Measurements from ENCODE around the gene BOLA3. TPM values are rescaled to one million over a fixed set of nuclear protein-coding genes. Genes with fewer than 3 reads are reported as not detected.

The BOLA3 gene
- total RNA-seq, 1 experiment from 2014 or later = 79.7 TPM

- Histone ChIP-seq H3K4me1 (no peaks in the 10 kb centered on the region), H3K27me3 (replicated peaks; ENCODE audit: control insufficient read depth, insufficient read depth, low read length) (no peaks in the 10 kb centered on the region), H3K9me3 (no peaks in the 10 kb centered on the region), H3K36me3 (ENCODE audit: control insufficient read depth, insufficient read depth, low read length) (peaks cover 5% of the 10 kb centered on the region), H3K4me3 (ENCODE audit: low read depth, low read length) (no peak overlapping the region)
- Mint-ChIP-seq H3K9me3 (ENCODE audit: unreplicated experiment) (no peaks in the 10 kb centered on the region), H3K27me3 (ENCODE audit: insufficient read depth, unreplicated experiment) (no peaks in the 10 kb centered on the region), H3K27ac (ENCODE audit: unreplicated experiment) (no peak overlapping the region), H3K4me3 (ENCODE audit: unreplicated experiment) (no peak overlapping the region), H3K4me1 (ENCODE audit: low read depth, unreplicated experiment) (no peaks in the 10 kb centered on the region), H3K36me3 (ENCODE audit: insufficient read depth, unreplicated experiment) (peaks cover 80% of the 10 kb centered on the region)
- no peak for DNase-seq
- no peak for TF ChIP-seq CTCF (IDR thresholded peaks at IDR 0.05; ENCODE audit: insufficient read depth in 1 of 2, low read depth in 1 of 2, low read length in 1 of 2, severe bottlenecking in 1 of 2, unreplicated experiment in 1 of 2)
- intact Hi-C loops (cut with micrococcal nuclease; ENCODE audit: unreplicated experiment) = no loop called here
- no TSS peak for BruUV-seq (replicated peaks)
- POLR2A ChIA-PET = no interaction called here
- CTCF ChIA-PET = no interaction called here
Measured at GRCh38 chr2:74099835-74100234, 47.9 kb downstream of the BOLA3 start.

- POLR2A ChIA-PET = no interaction called here
- Mint-ChIP-seq H3K4me1 (ENCODE audit: low read depth, unreplicated experiment) (no peaks in the 10 kb centered on the region), H3K36me3 (ENCODE audit: insufficient read depth, unreplicated experiment) (peaks cover 80% of the 10 kb centered on the region)
Measured at GRCh38 chr2:74099271-74099670, 48.4 kb downstream of the BOLA3 start.

GRCh38 chr2:74097574-74097973 is 50.1 kb downstream of the BOLA3 start:
- H3K36me3 Mint-ChIP-seq (ENCODE audit: insufficient read depth, unreplicated experiment) = peaks cover 73% of the 10 kb centered on the region
- H3K36me3 ChIP-seq (ENCODE audit: control insufficient read depth, insufficient read depth, low read length) = peaks cover 7% of the 10 kb centered on the region
- BruUV-seq (replicated peaks) = no TSS peak

More at GRCh38 chr2:74099271-74099670, 48.4 kb downstream of the BOLA3 start:
- H3K9me3 Mint-ChIP-seq (ENCODE audit: unreplicated experiment) = no peaks in the 10 kb centered on the region
- intact Hi-C loops (cut with micrococcal nuclease; ENCODE audit: unreplicated experiment) = no loop called here
- no peak for DNase-seq
- H3K27me3 Mint-ChIP-seq (ENCODE audit: insufficient read depth, unreplicated experiment) = no peaks in the 10 kb centered on the region
- no peaks in the 10 kb centered on the region for H3K9me3 ChIP-seq
- no peak overlapping the region for H3K27ac Mint-ChIP-seq (ENCODE audit: unreplicated experiment)
- peaks cover 5% of the 10 kb centered on the region for H3K36me3 ChIP-seq (ENCODE audit: control insufficient read depth, insufficient read depth, low read length)
- H3K4me3 ChIP-seq (ENCODE audit: low read depth, low read length) = no peak overlapping the region
- BruUV-seq (replicated peaks) = no TSS peak
- no peaks in the 10 kb centered on the region for H3K27me3 ChIP-seq (replicated peaks; ENCODE audit: control insufficient read depth, insufficient read depth, low read length)
- H3K4me1 ChIP-seq = no peaks in the 10 kb centered on the region
- no peak for TF ChIP-seq CTCF (IDR thresholded peaks at IDR 0.05; ENCODE audit: insufficient read depth in 1 of 2, low read depth in 1 of 2, low read length in 1 of 2, severe bottlenecking in 1 of 2, unreplicated experiment in 1 of 2)
- CTCF ChIA-PET = no interaction called here
- H3K4me3 Mint-ChIP-seq (ENCODE audit: unreplicated experiment) = no peak overlapping the region

More at GRCh38 chr2:74097574-74097973, 50.1 kb downstream of the BOLA3 start:
- intact Hi-C loops (cut with micrococcal nuclease; ENCODE audit: unreplicated experiment) = no loop called here
- H3K9me3 ChIP-seq = no peaks in the 10 kb centered on the region
- H3K9me3 Mint-ChIP-seq (ENCODE audit: unreplicated experiment) = no peaks in the 10 kb centered on the region
- ChIA-PET CTCF (no interaction called here), POLR2A (no interaction called here)
- no peak overlapping the region for H3K4me3 ChIP-seq (ENCODE audit: low read depth, low read length)
- H3K4me3 Mint-ChIP-seq (ENCODE audit: unreplicated experiment) = no peak overlapping the region
- H3K4me1 Mint-ChIP-seq (ENCODE audit: low read depth, unreplicated experiment) = no peaks in the 10 kb centered on the region
- H3K27me3 ChIP-seq (replicated peaks; ENCODE audit: control insufficient read depth, insufficient read depth, low read length) = no peaks in the 10 kb centered on the region
- no peaks in the 10 kb centered on the region for H3K27me3 Mint-ChIP-seq (ENCODE audit: insufficient read depth, unreplicated experiment)
- H3K27ac Mint-ChIP-seq (ENCODE audit: unreplicated experiment) = no peak overlapping the region
- no peak for DNase-seq
- TF ChIP-seq CTCF (IDR thresholded peaks at IDR 0.05; ENCODE audit: insufficient read depth in 1 of 2, low read depth in 1 of 2, low read length in 1 of 2, severe bottlenecking in 1 of 2, unreplicated experiment in 1 of 2) = no peak
- no peaks in the 10 kb centered on the region for H3K4me1 ChIP-seq

All from Caco-2 (cell line).